Calu3 (cell line): ENCODE results near the gene HOXA3. TPM values are rescaled to one million over a fixed set of nuclear protein-coding genes. Genes with fewer than 3 reads are reported as not detected.

Source experiments
- BruUV-seq: library from RNA; stranded (reverse); fragments of 400-500 nt; replicated peaks from 2 replicates; lab custom pipeline; 2021; lab: Mats Ljungman, UMichigan
- CTCF ChIA-PET: fragments of 300-600 bp; sonication (Branson Sonifier 250); formaldehyde crosslinking; loops from one replicate; lab custom pipeline; 2022; ENCODE audit warnings: antibody characterized with exemption; lab: Charles Lee
- DNase-seq: peaks from one replicate; pipeline ENCODE4 v3.0.0; 2022
- H3K27ac Mint-ChIP-seq: one replicate; pipeline ENCODE4 v1.8.0; 2022; ENCODE audit warnings: mixed read lengths; ENCODE audit not compliant: unreplicated experiment
- H3K27me3 Mint-ChIP-seq: one replicate; pipeline ENCODE4 v1.8.0; 2022; ENCODE audit warnings: mixed read lengths; ENCODE audit not compliant: unreplicated experiment
- H3K36me3 Mint-ChIP-seq: one replicate; pipeline ENCODE4 v1.8.0; 2022; ENCODE audit warnings: mild to moderate bottlenecking, moderate library complexity, mixed read lengths; ENCODE audit not compliant: insufficient read depth, unreplicated experiment
- H3K4me1 Mint-ChIP-seq: one replicate; pipeline ENCODE4 v1.8.0; 2022; ENCODE audit warnings: mild to moderate bottlenecking, low read depth, mixed read lengths; ENCODE audit not compliant: unreplicated experiment
- H3K4me3 Mint-ChIP-seq: one replicate; pipeline ENCODE4 v1.8.0; 2022; ENCODE audit warnings: mild to moderate bottlenecking, low read depth, moderate library complexity, mixed read lengths; ENCODE audit not compliant: unreplicated experiment
- H3K9me3 Mint-ChIP-seq: one replicate; pipeline ENCODE4 v1.8.0; 2022; ENCODE audit warnings: low read depth, mixed read lengths; ENCODE audit not compliant: unreplicated experiment
- CTCF ChIP-seq: fragments of 200-600 bp; IDR thresholded peaks from one replicate; pipeline ENCODE4 v1.8.0; 2022; ENCODE audit warnings: antibody characterized with exemption; ENCODE audit not compliant: unreplicated experiment
- intact Hi-C: fragments of 100-400 bp; cut with micrococcal nuclease; formaldehyde crosslinking; loops from one replicate; pipeline ENCODE4 v1.10.0; 2022; ENCODE audit not compliant: unreplicated experiment
- total RNA-seq: library from RNA; stranded (reverse); gene quantifications from 2 replicates; pipeline ENCODE4 v1.2.3, GENCODE V29; 2022

The HOXA3 gene
- total RNA-seq, 1 experiment from 2014 or later, result 20.9 TPM

GRCh38 chr7:27138985-27139333 lies 13.4 kb downstream of the HOXA3 start:
- no TSS peak for BruUV-seq

GRCh38 chr7:27138472-27138871 lies 13.9 kb downstream of the HOXA3 start:
- no TSS peak for BruUV-seq
- Mint-ChIP-seq H3K4me1 (peaks cover 41% of the 10 kb centered on the region), H3K9me3 (no peaks in the 10 kb centered on the region), H3K4me3 (no peak overlapping the region), H3K27me3 (no peaks in the 10 kb centered on the region), H3K36me3 (peaks cover 4% of the 10 kb centered on the region), H3K27ac (no peak overlapping the region)
- DNase-seq, result no peak
- CTCF ChIA-PET, result no interaction called here
- no peak for TF ChIP-seq CTCF
- intact Hi-C loops, result no loop called here

More at GRCh38 chr7:27138985-27139333, 13.4 kb downstream of the HOXA3 start:
- intact Hi-C loops, result no loop called here
- Mint-ChIP-seq H3K9me3 (no peaks in the 10 kb centered on the region), H3K36me3 (peaks cover 4% of the 10 kb centered on the region), H3K4me3 (no peak overlapping the region), H3K27ac (no peak overlapping the region), H3K27me3 (no peaks in the 10 kb centered on the region), H3K4me1 (peaks cover 36% of the 10 kb centered on the region)
- CTCF ChIA-PET, result no interaction called here
- no peak for DNase-seq
- TF ChIP-seq CTCF, result no peak

GRCh38 chr7:27137640-27138315 lies 14.6 kb downstream of the HOXA3 start:
- no peaks in the 10 kb centered on the region for H3K27me3 Mint-ChIP-seq
- DNase-seq, result no peak
- intact Hi-C loops, result no loop called here
- peaks cover 4% of the 10 kb centered on the region for H3K36me3 Mint-ChIP-seq
- BruUV-seq, result no TSS peak
- H3K27ac Mint-ChIP-seq, result no peak overlapping the region
- no peak for TF ChIP-seq CTCF
- peaks cover 48% of the 10 kb centered on the region for H3K4me1 Mint-ChIP-seq
- H3K4me3 Mint-ChIP-seq, result no peak overlapping the region
- H3K9me3 Mint-ChIP-seq, result no peaks in the 10 kb centered on the region
- CTCF ChIA-PET, result no interaction called here

GRCh38 chr7:27134392-27134791 lies 18.0 kb downstream of the HOXA3 start:
- TF ChIP-seq CTCF, result no peak
- Mint-ChIP-seq H3K27ac (peak overlapping the region; percentile 77), H3K27me3 (no peaks in the 10 kb centered on the region), H3K4me3 (peak overlapping the region; percentile 39), H3K9me3 (no peaks in the 10 kb centered on the region), H3K36me3 (peaks cover 4% of the 10 kb centered on the region), H3K4me1 (peaks cover 48% of the 10 kb centered on the region)
- CTCF ChIA-PET, result interaction anchor here (0.9 to 1.7 kb wide), 4 partner anchors 16 to 274 kb away, joined by 3 to 9 read pairs (median 4); no protein-coding TSS in a partner anchor
- BruUV-seq, result no TSS peak
- no peak for DNase-seq
- intact Hi-C loops, result no loop called here
